Keratinocyte (primary cell): ENCODE measurements around the gene ANXA11. TPM values are rescaled to one million over a fixed set of nuclear protein-coding genes. Genes with fewer than 3 reads are reported as not detected.

ENCODE experiments used
- DNase-seq: peaks from one replicate; pipeline ENCODE4 v3.0.0-alpha.2; 2011; ENCODE audit warnings: low read depth, missing footprints, low spot score
- FAIRE-seq: peaks from 2 replicates; lab custom pipeline; 2011; peaks lifted over from hg19 to GRCh38; lab: Jason Lieb, UNC
- H2AFZ ChIP-seq: 2 replicates; pipeline ENCODE4 v1.6.0; 2012; ENCODE audit warnings: low read length, control low read depth, inconsistent platforms; ENCODE audit not compliant: control insufficient read depth
- H3K27ac ChIP-seq: 2 replicates; pipeline ENCODE4 v1.5.1; 2011; ENCODE audit warnings: low read length; ENCODE audit not compliant: control insufficient read depth, insufficient read depth
- H3K27me3 ChIP-seq: 3 replicates; pipeline ENCODE4 v1.6.0; 2011; ENCODE audit warnings: low read length; ENCODE audit not compliant: control insufficient read depth, insufficient read depth; ENCODE audit errors: extremely low read depth
- H3K36me3 ChIP-seq, 2 experiments: 2 replicates in 1 of 2; 3 replicates in 1 of 2; pipeline ENCODE4 v1.5.1; 2011; ENCODE audit warnings: low read length in 2 of 2, mild to moderate bottlenecking in 1 of 2; ENCODE audit not compliant: control insufficient read depth in 2 of 2, insufficient read depth in 2 of 2; ENCODE audit errors: extremely low read depth in 1 of 2
- H3K4me1 ChIP-seq: 3 replicates; pipeline ENCODE4 v1.5.1; 2011; ENCODE audit warnings: low read length; ENCODE audit not compliant: control insufficient read depth, insufficient read depth; ENCODE audit errors: extremely low read depth
- H3K4me2 ChIP-seq: 3 replicates; pipeline ENCODE4 v1.6.0; 2011; ENCODE audit warnings: low read depth, low read length; ENCODE audit not compliant: control insufficient read depth, insufficient read depth; ENCODE audit errors: extremely low read depth
- H3K4me3 ChIP-seq, 3 experiments: fragments of 200-600 bp in 1 of 3; sonication (generic) in 1 of 3; 2 replicates in 2 of 3; 3 replicates in 1 of 3; pipeline ENCODE4 v1.5.1; 2011 to 2016; ENCODE audit warnings: low read length in 3 of 3, mild to moderate bottlenecking in 3 of 3, control low read depth in 2 of 3, inconsistent platforms in 1 of 3, low read depth in 1 of 3, mixed read lengths in 1 of 3, mixed run types in 1 of 3, moderate library complexity in 1 of 3; ENCODE audit not compliant: control insufficient read depth in 2 of 3, insufficient read depth in 2 of 3; ENCODE audit errors: extremely low read depth in 1 of 3
- H3K79me2 ChIP-seq: 2 replicates; pipeline ENCODE4 v1.6.0; 2012; ENCODE audit warnings: low read length; ENCODE audit not compliant: control insufficient read depth, insufficient read depth
- H3K9ac ChIP-seq: 3 replicates; pipeline ENCODE4 v1.6.0; 2011; ENCODE audit warnings: low read length; ENCODE audit not compliant: control insufficient read depth, insufficient read depth; ENCODE audit errors: extremely low read depth
- H3K9me1 ChIP-seq: 3 replicates; pipeline ENCODE4 v1.6.0; 2011; ENCODE audit warnings: low read length; ENCODE audit not compliant: control insufficient read depth, insufficient read depth; ENCODE audit errors: extremely low read depth
- H3K9me3 ChIP-seq: 2 replicates; pipeline ENCODE4 v1.5.1; 2012; ENCODE audit warnings: low read depth, low read length; ENCODE audit not compliant: control insufficient read depth
- H4K20me1 ChIP-seq: 3 replicates; pipeline ENCODE4 v1.6.0; 2011; ENCODE audit warnings: low read length; ENCODE audit not compliant: control insufficient read depth, insufficient read depth; ENCODE audit errors: extremely low read depth
- EZH2 ChIP-seq: IDR thresholded peaks from one replicate; pipeline ENCODE4 v1.6.1; 2012; ENCODE audit warnings: inconsistent platforms, mild to moderate bottlenecking, low read length, moderate library complexity
- dilution Hi-C: fragments of 300-500 bp; cut with MboI; formaldehyde crosslinking; loops from one replicate; pipeline ENCODE4 v1.7.0; 2020; ENCODE audit warnings: low sequenced_read_pairs; ENCODE audit not compliant: extremely low pct_ligation_motif_present
- polyA plus RNA-seq, 5 experiments: library from polyadenylated mRNA; depleted of rRNA in 3 of 5; stranded (reverse) in 3 of 5; stranded (forward) in 1 of 5; unstranded in 1 of 5; fragments of >200 nt; gene quantifications; 1 replicate in 1 of 5; 2 replicates in 3 of 5; 3 replicates in 1 of 5; pipeline versions ENCODE4 v1.2.1 to v1.2.3, GENCODE V29; 2011 to 2012; ENCODE audit warnings: missing spikeins in 2 of 5, low read depth in 1 of 5, low replicate concordance in 1 of 5
- TF ChIP-seq, protein P1 (sequence below), 3 experiments: IDR thresholded peaks in 1 of 3; conservative IDR thresholded peaks in 1 of 3; optimal IDR thresholded peaks in 1 of 3; 2 replicates in 2 of 3; 3 replicates in 1 of 3; pipeline versions ENCODE3 to v1.5.1; 2011; ENCODE audit warnings: low read length in 3 of 3, mild to moderate bottlenecking in 3 of 3, moderate library complexity in 2 of 3, control low read depth in 1 of 3, inconsistent platforms in 1 of 3; ENCODE audit not compliant: insufficient read depth in 2 of 3; ENCODE audit errors: extremely low read depth in 1 of 3

Gene ANXA11
- polyA plus RNA-seq, 1 donor (not counting 4 experiments of a cell fraction or from before 2014, with no cell fraction given), result 97.9 TPM

DNA sequence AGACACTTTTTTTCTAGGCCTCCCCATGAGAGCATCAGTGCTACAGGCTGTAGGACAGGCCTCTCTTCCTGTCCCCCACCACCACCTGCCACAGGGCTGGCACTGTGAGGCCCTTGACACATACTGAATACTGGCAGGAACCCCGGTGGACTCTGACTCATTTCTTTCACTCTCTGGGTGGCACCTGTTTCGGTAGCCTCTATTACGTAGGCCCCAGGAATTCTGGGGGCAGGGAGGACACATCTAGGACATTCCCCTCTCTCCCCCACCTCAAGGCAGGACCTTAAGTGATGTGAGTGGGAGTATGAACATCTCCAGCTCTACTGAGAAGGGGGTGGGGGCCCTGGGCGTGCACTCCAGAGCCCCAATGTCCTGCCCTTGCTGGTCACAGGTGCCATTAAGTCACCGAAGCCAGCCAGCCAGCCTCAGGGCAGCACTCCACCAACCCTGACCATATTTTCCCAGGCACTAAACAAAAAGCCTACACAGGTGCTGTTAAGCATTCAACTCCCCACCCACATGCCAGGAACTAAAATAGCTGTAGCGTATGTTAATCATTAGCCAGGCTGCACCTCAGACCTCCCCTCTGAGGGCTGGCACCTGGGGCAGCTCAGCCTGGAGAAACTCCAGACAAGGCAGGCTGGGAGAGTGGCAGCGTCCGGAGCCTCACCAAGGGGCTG, 8.9 kb downstream of the ANXA11 start:
- H3K9ac ChIP-seq, result peak overlapping the region; percentile 6

DNA sequence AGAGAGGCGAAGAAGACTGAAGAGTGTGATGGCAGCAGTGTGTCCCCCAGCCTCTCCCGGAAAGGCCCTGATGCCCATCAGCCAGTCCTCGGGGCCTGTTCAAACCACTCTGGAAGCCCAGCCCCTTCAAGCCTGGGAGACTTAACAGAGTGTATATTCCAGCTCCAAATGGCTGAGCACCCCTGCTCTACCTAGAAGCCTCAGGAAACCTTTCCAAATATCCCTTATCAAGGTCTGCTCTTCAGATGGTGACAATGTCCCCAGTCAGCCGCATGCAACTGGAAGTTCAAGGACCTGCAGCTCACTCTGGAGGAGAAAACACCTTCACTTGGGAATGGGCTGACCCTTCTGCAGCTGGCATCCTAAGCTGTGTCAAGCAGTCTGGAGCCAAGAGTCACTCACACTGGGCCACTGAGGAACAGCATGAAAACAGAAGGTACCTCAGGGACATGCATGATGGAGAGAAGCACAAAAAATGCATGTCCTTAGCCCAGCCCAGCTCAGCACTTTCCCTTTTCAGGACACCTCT, 10.2 kb downstream of the ANXA11 start:
- Histone ChIP-seq H3K9ac (no peak overlapping the region), H3K9me3 (peaks cover 1% of the 10 kb centered on the region), H3K27me3 (no peaks in the 10 kb centered on the region), H3K9me1 (no peaks in the 10 kb centered on the region), H3K4me3 (no peak overlapping the region), H3K36me3 (peaks cover 4 to 5% of the 10 kb centered on the region in 2 experiments), H2AFZ (no peak overlapping the region), H3K27ac (no peak overlapping the region), H3K4me1 (peaks cover 21% of the 10 kb centered on the region), H3K79me2 (peaks cover 88% of the 10 kb centered on the region), H3K4me2 (no peak overlapping the region), H4K20me1 (peaks cover 20% of the 10 kb centered on the region)
- no peak for TF ChIP-seq EZH2
- TF ChIP-seq, protein P1, sequence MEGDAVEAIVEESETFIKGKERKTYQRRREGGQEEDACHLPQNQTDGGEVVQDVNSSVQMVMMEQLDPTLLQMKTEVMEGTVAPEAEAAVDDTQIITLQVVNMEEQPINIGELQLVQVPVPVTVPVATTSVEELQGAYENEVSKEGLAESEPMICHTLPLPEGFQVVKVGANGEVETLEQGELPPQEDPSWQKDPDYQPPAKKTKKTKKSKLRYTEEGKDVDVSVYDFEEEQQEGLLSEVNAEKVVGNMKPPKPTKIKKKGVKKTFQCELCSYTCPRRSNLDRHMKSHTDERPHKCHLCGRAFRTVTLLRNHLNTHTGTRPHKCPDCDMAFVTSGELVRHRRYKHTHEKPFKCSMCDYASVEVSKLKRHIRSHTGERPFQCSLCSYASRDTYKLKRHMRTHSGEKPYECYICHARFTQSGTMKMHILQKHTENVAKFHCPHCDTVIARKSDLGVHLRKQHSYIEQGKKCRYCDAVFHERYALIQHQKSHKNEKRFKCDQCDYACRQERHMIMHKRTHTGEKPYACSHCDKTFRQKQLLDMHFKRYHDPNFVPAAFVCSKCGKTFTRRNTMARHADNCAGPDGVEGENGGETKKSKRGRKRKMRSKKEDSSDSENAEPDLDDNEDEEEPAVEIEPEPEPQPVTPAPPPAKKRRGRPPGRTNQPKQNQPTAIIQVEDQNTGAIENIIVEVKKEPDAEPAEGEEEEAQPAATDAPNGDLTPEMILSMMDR (optimal IDR thresholded peaks at IDR 0.05 in 1 of 3, IDR thresholded peaks at IDR 0.05 in 1 of 3, conservative IDR thresholded peaks at IDR 0.05 in 1 of 3; ENCODE audit: extremely low read depth in 1 of 3, insufficient read depth in 2 of 3, low read length in 3 of 3), result no peak
- DNase-seq, result no peak
- dilution Hi-C loops, result no loop called here
- FAIRE-seq, result no peak

More for the DNA sequence above, 8.9 kb downstream of the ANXA11 start:
- Histone ChIP-seq H3K36me3 (peaks cover 4 to 8% of the 10 kb centered on the region in 2 experiments), H3K9me3 (peaks cover 1% of the 10 kb centered on the region), H3K27me3 (no peaks in the 10 kb centered on the region), H2AFZ (no peak overlapping the region), H3K4me3 (no peak overlapping the region), H3K79me2 (peaks cover 92% of the 10 kb centered on the region), H3K4me2 (peak overlapping the region; percentile 6), H3K27ac (peak overlapping the region; percentile 31), H4K20me1 (peaks cover 23% of the 10 kb centered on the region), H3K9me1 (no peaks in the 10 kb centered on the region), H3K4me1 (peaks cover 20% of the 10 kb centered on the region)
- dilution Hi-C loops, result no loop called here
- DNase-seq (peak; percentile 53), FAIRE-seq (no peak)
- TF ChIP-seq, protein P1 (optimal IDR thresholded peaks at IDR 0.05 in 1 of 3, IDR thresholded peaks at IDR 0.05 in 1 of 3, conservative IDR thresholded peaks at IDR 0.05 in 1 of 3; ENCODE audit: extremely low read depth in 1 of 3, insufficient read depth in 2 of 3, low read length in 3 of 3), result no peak
- TF ChIP-seq EZH2, result no peak
